Measurements from ENCODE around the gene ADAMTSL3. TPM values are rescaled to one million over a fixed set of nuclear protein-coding genes. Genes with fewer than 3 reads are reported as not detected.

ADAMTSL3 gene
- total RNA-seq, 1 experiment from 2014 or later, result 0.07 TPM

DNA sequence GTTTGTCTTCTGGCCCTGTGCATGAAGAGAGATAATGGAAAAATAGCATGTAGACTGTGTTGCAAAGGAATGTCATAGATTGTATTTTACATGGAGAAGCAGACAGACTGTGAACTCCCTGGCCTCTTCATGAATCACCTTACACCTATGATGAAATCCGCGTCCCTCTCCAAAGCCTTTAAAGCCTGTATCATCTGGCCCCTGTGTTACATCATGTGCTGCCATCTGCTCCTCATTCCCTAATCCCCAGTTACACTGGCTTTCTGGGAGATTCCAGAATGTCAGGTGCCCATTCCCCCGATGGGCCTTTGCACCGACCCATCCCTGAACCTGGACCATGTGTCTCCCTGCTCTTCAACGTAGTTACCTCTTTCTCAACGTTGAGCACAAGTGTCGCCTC lies 190.8 kb downstream of the ADAMTSL3 start:
- POLR2A ChIA-PET, result no interaction called here
- no TSS peak for BruUV-seq (replicated peaks)
- H3K4me1 ChIP-seq, result no peaks in the 10 kb centered on the region
- no peak overlapping the region for H3K4me3 ChIP-seq (ENCODE audit: low read depth, low read length)
- no peak for DNase-seq
- H3K36me3 Mint-ChIP-seq (ENCODE audit: insufficient read depth, unreplicated experiment), result no peaks in the 10 kb centered on the region
- TF ChIP-seq, protein P1, sequence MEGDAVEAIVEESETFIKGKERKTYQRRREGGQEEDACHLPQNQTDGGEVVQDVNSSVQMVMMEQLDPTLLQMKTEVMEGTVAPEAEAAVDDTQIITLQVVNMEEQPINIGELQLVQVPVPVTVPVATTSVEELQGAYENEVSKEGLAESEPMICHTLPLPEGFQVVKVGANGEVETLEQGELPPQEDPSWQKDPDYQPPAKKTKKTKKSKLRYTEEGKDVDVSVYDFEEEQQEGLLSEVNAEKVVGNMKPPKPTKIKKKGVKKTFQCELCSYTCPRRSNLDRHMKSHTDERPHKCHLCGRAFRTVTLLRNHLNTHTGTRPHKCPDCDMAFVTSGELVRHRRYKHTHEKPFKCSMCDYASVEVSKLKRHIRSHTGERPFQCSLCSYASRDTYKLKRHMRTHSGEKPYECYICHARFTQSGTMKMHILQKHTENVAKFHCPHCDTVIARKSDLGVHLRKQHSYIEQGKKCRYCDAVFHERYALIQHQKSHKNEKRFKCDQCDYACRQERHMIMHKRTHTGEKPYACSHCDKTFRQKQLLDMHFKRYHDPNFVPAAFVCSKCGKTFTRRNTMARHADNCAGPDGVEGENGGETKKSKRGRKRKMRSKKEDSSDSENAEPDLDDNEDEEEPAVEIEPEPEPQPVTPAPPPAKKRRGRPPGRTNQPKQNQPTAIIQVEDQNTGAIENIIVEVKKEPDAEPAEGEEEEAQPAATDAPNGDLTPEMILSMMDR (IDR thresholded peaks at IDR 0.05; ENCODE audit: insufficient read depth in 1 of 2, low read depth in 1 of 2, low read length in 1 of 2, severe bottlenecking in 1 of 2, unreplicated experiment in 1 of 2), result no peak
- no peaks in the 10 kb centered on the region for H3K36me3 ChIP-seq (ENCODE audit: control insufficient read depth, insufficient read depth, low read length)
- H3K9me3 Mint-ChIP-seq (ENCODE audit: unreplicated experiment), result no peaks in the 10 kb centered on the region
- H3K4me1 Mint-ChIP-seq (ENCODE audit: low read depth, unreplicated experiment), result no peaks in the 10 kb centered on the region
- CTCF ChIA-PET, result no interaction called here
- peaks cover 19% of the 10 kb centered on the region for H3K27me3 Mint-ChIP-seq (ENCODE audit: insufficient read depth, unreplicated experiment)
- H3K27ac Mint-ChIP-seq (ENCODE audit: unreplicated experiment), result no peak overlapping the region
- no peaks in the 10 kb centered on the region for H3K27me3 ChIP-seq (replicated peaks; ENCODE audit: control insufficient read depth, insufficient read depth, low read length)
- intact Hi-C loops (cut with micrococcal nuclease; ENCODE audit: unreplicated experiment), result no loop called here
- no peak overlapping the region for H3K4me3 Mint-ChIP-seq (ENCODE audit: unreplicated experiment)
- H3K9me3 ChIP-seq, result no peaks in the 10 kb centered on the region

DNA sequence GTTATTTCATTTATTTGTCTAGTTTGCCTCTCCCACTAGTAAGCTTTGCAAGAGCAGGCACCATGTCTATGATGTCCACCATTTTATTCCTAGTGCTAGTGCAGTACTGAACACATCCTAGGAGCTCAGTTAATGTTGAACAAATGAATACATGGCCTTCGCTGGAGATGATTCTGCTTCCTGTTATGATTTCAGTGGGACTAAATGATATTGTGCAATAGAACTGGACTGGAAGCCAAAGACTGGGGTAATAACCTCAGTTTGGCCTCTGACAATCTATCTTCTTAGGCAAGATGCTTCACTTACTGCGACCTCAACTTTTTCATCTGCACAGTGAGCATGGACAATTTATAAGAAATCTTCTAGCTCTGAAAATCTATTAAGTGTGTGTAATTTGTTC lies 191.3 kb downstream of the ADAMTSL3 start:
- POLR2A ChIA-PET, result no interaction called here
- Mint-ChIP-seq H3K4me3 (ENCODE audit: unreplicated experiment) (no peak overlapping the region), H3K36me3 (ENCODE audit: insufficient read depth, unreplicated experiment) (no peaks in the 10 kb centered on the region), H3K27me3 (ENCODE audit: insufficient read depth, unreplicated experiment) (peaks cover 19% of the 10 kb centered on the region), H3K9me3 (ENCODE audit: unreplicated experiment) (no peaks in the 10 kb centered on the region), H3K27ac (ENCODE audit: unreplicated experiment) (no peak overlapping the region), H3K4me1 (ENCODE audit: low read depth, unreplicated experiment) (no peaks in the 10 kb centered on the region)
- intact Hi-C loops (cut with micrococcal nuclease; ENCODE audit: unreplicated experiment), result no loop called here
- TF ChIP-seq, protein P1 (IDR thresholded peaks at IDR 0.05; ENCODE audit: insufficient read depth in 1 of 2, low read depth in 1 of 2, low read length in 1 of 2, severe bottlenecking in 1 of 2, unreplicated experiment in 1 of 2), result no peak
- H3K4me3 ChIP-seq (ENCODE audit: low read depth, low read length), result no peak overlapping the region
- no peak for DNase-seq
- BruUV-seq (replicated peaks), result no TSS peak
- no peaks in the 10 kb centered on the region for H3K4me1 ChIP-seq
- H3K27me3 ChIP-seq (replicated peaks; ENCODE audit: control insufficient read depth, insufficient read depth, low read length), result no peaks in the 10 kb centered on the region
- no peaks in the 10 kb centered on the region for H3K9me3 ChIP-seq
- CTCF ChIA-PET, result no interaction called here
- no peaks in the 10 kb centered on the region for H3K36me3 ChIP-seq (ENCODE audit: control insufficient read depth, insufficient read depth, low read length)

DNA sequence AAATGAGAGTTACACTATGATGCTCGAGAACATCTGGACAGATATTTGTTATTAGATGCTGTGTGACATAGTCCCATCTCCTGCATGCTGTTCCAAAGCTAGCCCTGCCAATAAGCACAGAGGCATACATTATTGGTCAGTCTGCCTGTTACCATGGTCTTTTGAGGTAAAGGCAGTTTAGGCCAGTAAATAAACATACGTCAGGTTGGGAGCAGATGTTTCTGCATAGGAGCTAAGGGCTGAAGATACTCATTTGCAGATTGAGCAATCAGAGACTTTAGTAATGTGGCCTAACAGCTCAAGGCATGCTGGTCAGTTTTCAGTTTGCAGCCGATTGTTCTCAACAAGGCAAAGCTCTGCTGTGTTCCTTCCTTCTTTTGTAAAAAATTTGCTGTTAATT lies 192.9 kb downstream of the ADAMTSL3 start:
- no peaks in the 10 kb centered on the region for H3K36me3 Mint-ChIP-seq (ENCODE audit: insufficient read depth, unreplicated experiment)
- H3K36me3 ChIP-seq (ENCODE audit: control insufficient read depth, insufficient read depth, low read length), result no peaks in the 10 kb centered on the region
- ChIA-PET POLR2A (no interaction called here), CTCF (no interaction called here)
- no peak overlapping the region for H3K4me3 Mint-ChIP-seq (ENCODE audit: unreplicated experiment)
- H3K9me3 ChIP-seq, result no peaks in the 10 kb centered on the region
- H3K4me1 Mint-ChIP-seq (ENCODE audit: low read depth, unreplicated experiment), result no peaks in the 10 kb centered on the region
- intact Hi-C loops (cut with micrococcal nuclease; ENCODE audit: unreplicated experiment), result no loop called here
- H3K4me1 ChIP-seq, result no peaks in the 10 kb centered on the region
- H3K9me3 Mint-ChIP-seq (ENCODE audit: unreplicated experiment), result no peaks in the 10 kb centered on the region
- H3K27me3 ChIP-seq (replicated peaks; ENCODE audit: control insufficient read depth, insufficient read depth, low read length), result no peaks in the 10 kb centered on the region
- no peak for DNase-seq
- H3K27me3 Mint-ChIP-seq (ENCODE audit: insufficient read depth, unreplicated experiment), result peaks cover 23% of the 10 kb centered on the region
- BruUV-seq (replicated peaks), result no TSS peak
- TF ChIP-seq, protein P1 (IDR thresholded peaks at IDR 0.05; ENCODE audit: insufficient read depth in 1 of 2, low read depth in 1 of 2, low read length in 1 of 2, severe bottlenecking in 1 of 2, unreplicated experiment in 1 of 2), result no peak
- no peak overlapping the region for H3K27ac Mint-ChIP-seq (ENCODE audit: unreplicated experiment)
- no peak overlapping the region for H3K4me3 ChIP-seq (ENCODE audit: low read depth, low read length)

Measured in Caco-2 (cell line).